Mesendoderm (in vitro differentiated cells): Measurements from ENCODE around the gene POGLUT2.

Experiments used
- DNase-seq: peaks from one replicate; pipeline ENCODE4 v3.0.0; 2013
- H2AK5ac ChIP-seq: 2 replicates; pipeline ENCODE4 v1.6.1; 2013; ENCODE audit warnings: low read length, inconsistent platforms
- H2BK120ac ChIP-seq: 2 replicates; pipeline ENCODE4 v1.6.1; 2013; ENCODE audit warnings: low read depth, mild to moderate bottlenecking, low read length, moderate library complexity, mixed read lengths
- H2BK15ac ChIP-seq: replicated peaks from 2 replicates; pipeline ENCODE4 v1.6.1; 2013; ENCODE audit warnings: low read depth, mild to moderate bottlenecking, moderate library complexity
- H2BK5ac ChIP-seq: 2 replicates; pipeline ENCODE4 v1.6.1; 2013; ENCODE audit warnings: low read length, inconsistent platforms
- H3K18ac ChIP-seq: 2 replicates; pipeline ENCODE4 v1.6.1; 2013; ENCODE audit warnings: mild to moderate bottlenecking, low read length, mixed read lengths
- H3K23ac ChIP-seq: one replicate; pipeline ENCODE4 v1.6.1; 2013; ENCODE audit warnings: low read length
- H3K27ac ChIP-seq: 2 replicates; pipeline ENCODE4 v1.5.1; 2013; ENCODE audit warnings: low read depth, mild to moderate bottlenecking, inconsistent platforms, low read length, moderate library complexity
- H3K27me3 ChIP-seq: 2 replicates; pipeline ENCODE4 v1.6.1; 2013; ENCODE audit warnings: low read length, control low read depth, mild to moderate bottlenecking, inconsistent platforms; ENCODE audit not compliant: insufficient read depth, poor library complexity
- H3K36me3 ChIP-seq: 2 replicates; pipeline ENCODE4 v1.6.1; 2013; ENCODE audit warnings: low read length, inconsistent platforms; ENCODE audit not compliant: control insufficient read depth, insufficient read depth
- H3K4ac ChIP-seq: one replicate; pipeline ENCODE4 v1.6.1; 2013; ENCODE audit warnings: low read depth, mild to moderate bottlenecking, low read length, moderate library complexity
- H3K4me1 ChIP-seq: 2 replicates; pipeline ENCODE4 v1.6.1; 2013; ENCODE audit warnings: low read depth, low read length, inconsistent platforms; ENCODE audit not compliant: control insufficient read depth
- H3K4me2 ChIP-seq: 2 replicates; pipeline ENCODE4 v1.6.1; 2013; ENCODE audit warnings: low read length
- H3K4me3 ChIP-seq: 2 replicates; pipeline ENCODE4 v1.5.1; 2013; ENCODE audit warnings: mild to moderate bottlenecking, low read length
- H3K56ac ChIP-seq: one replicate; pipeline ENCODE4 v1.6.1; 2013; ENCODE audit warnings: low read length
- H3K79me1 ChIP-seq: 2 replicates; pipeline ENCODE4 v1.6.1; 2013; ENCODE audit warnings: low read length, inconsistent platforms
- H3K79me2 ChIP-seq: 2 replicates; pipeline ENCODE4 v1.6.1; 2013; ENCODE audit warnings: mild to moderate bottlenecking, low read length; ENCODE audit not compliant: control insufficient read depth, insufficient read depth
- H3K9ac ChIP-seq: 2 replicates; pipeline ENCODE4 v1.6.1; 2013; ENCODE audit warnings: low read length, inconsistent platforms
- H4K5ac ChIP-seq: one replicate; pipeline ENCODE4 v1.6.1; 2013; ENCODE audit warnings: low read length
- H4K8ac ChIP-seq: one replicate; pipeline ENCODE4 v1.6.1; 2013; ENCODE audit warnings: low read depth, mild to moderate bottlenecking, control low read depth, low read length, moderate library complexity
- WGBS: extraction: QIAGEN DNeasy Blood & Tissue Kit; methylation state at CpG from one replicate; pipeline ENCODE4 v1.1.7; 2013; ENCODE audit warnings: low lambda C conversion rate, missing lambda C conversion rate; ENCODE audit not compliant: insufficient coverage; ENCODE audit errors: extremely low coverage; 5-methylcytosine and 5-hydroxymethylcytosine counted together

Gene POGLUT2

GRCh38 chr13:102757006-102757405 is 41.8 kb downstream of the POGLUT2 start:
- no peak for DNase-seq
- Histone ChIP-seq H3K79me2 (no peaks in the 10 kb centered on the region), H4K5ac (no peak overlapping the region), H3K56ac (no peak overlapping the region), H3K4me2 (no peak overlapping the region), H3K18ac (no peak overlapping the region), H3K4ac (no peak overlapping the region), H3K27me3 (no peaks in the 10 kb centered on the region), H3K9ac (no peak overlapping the region), H3K36me3 (no peaks in the 10 kb centered on the region), H3K23ac (no peak overlapping the region), H2AK5ac (no peak overlapping the region), H4K8ac (no peak overlapping the region), H3K27ac (no peak overlapping the region), H3K4me1 (no peaks in the 10 kb centered on the region), H3K79me1 (no peaks in the 10 kb centered on the region), H2BK15ac (no peak overlapping the region), H3K4me3 (no peak overlapping the region), H2BK5ac (no peak overlapping the region), H2BK120ac (no peak overlapping the region)
- WGBS, result no CpG with 5 or more reads among the region's 1 CpG

- H3K4me1 ChIP-seq, result no peaks in the 10 kb centered on the region
- no peaks in the 10 kb centered on the region for H3K79me2 ChIP-seq
- no CpG with 5 or more reads among the region's 3 CpGs for WGBS
- no peak overlapping the region for H2BK15ac ChIP-seq
- no peak overlapping the region for H2BK120ac ChIP-seq
- no peaks in the 10 kb centered on the region for H3K36me3 ChIP-seq
- no peak overlapping the region for H3K27ac ChIP-seq
- H2BK5ac ChIP-seq, result no peak overlapping the region
- no peak overlapping the region for H4K5ac ChIP-seq
- no peaks in the 10 kb centered on the region for H3K79me1 ChIP-seq
- H3K56ac ChIP-seq, result no peak overlapping the region
- no peak overlapping the region for H3K4me2 ChIP-seq
- no peak overlapping the region for H3K9ac ChIP-seq
- no peak for DNase-seq
- no peak overlapping the region for H4K8ac ChIP-seq
- no peak overlapping the region for H3K4ac ChIP-seq
- no peak overlapping the region for H3K23ac ChIP-seq
- H3K27me3 ChIP-seq, result no peaks in the 10 kb centered on the region
- H2AK5ac ChIP-seq, result no peak overlapping the region
- H3K18ac ChIP-seq, result no peak overlapping the region
- H3K4me3 ChIP-seq, result no peak overlapping the region
These were observed 46.9 kb downstream of the POGLUT2 start for GRCh38 chr13:102751886-102752285.

- Histone ChIP-seq H3K79me1 (no peaks in the 10 kb centered on the region), H3K27me3 (no peaks in the 10 kb centered on the region), H2AK5ac (no peak overlapping the region), H2BK15ac (no peak overlapping the region), H4K8ac (no peak overlapping the region), H3K18ac (no peak overlapping the region), H4K5ac (no peak overlapping the region), H3K23ac (no peak overlapping the region), H3K4me3 (no peak overlapping the region), H3K4ac (no peak overlapping the region), H3K27ac (no peak overlapping the region), H3K4me1 (no peaks in the 10 kb centered on the region), H3K36me3 (no peaks in the 10 kb centered on the region), H3K9ac (no peak overlapping the region), H3K4me2 (no peak overlapping the region), H2BK5ac (no peak overlapping the region), H2BK120ac (no peak overlapping the region), H3K79me2 (no peaks in the 10 kb centered on the region), H3K56ac (no peak overlapping the region)
- no peak for DNase-seq
These were observed 56.3 kb downstream of the POGLUT2 start for GRCh38 chr13:102742506-102742905.

- no peak for DNase-seq
- Histone ChIP-seq H3K27me3 (no peaks in the 10 kb centered on the region), H3K27ac (no peak overlapping the region), H3K4ac (no peak overlapping the region), H3K4me3 (no peak overlapping the region), H3K56ac (no peak overlapping the region), H3K4me2 (no peak overlapping the region), H3K79me2 (no peaks in the 10 kb centered on the region), H2AK5ac (no peak overlapping the region), H3K18ac (no peak overlapping the region), H2BK120ac (no peak overlapping the region), H4K5ac (no peak overlapping the region), H3K79me1 (no peaks in the 10 kb centered on the region), H3K4me1 (no peaks in the 10 kb centered on the region), H3K36me3 (no peaks in the 10 kb centered on the region), H3K23ac (no peak overlapping the region), H2BK5ac (no peak overlapping the region), H2BK15ac (no peak overlapping the region), H3K9ac (no peak overlapping the region), H4K8ac (no peak overlapping the region)
- WGBS, result no CpG with 5 or more reads among the region's 1 CpG
These were observed 56.7 kb downstream of the POGLUT2 start for GRCh38 chr13:102742101-102742500.
